ENCODE data around the gene ILKAP. TPM values are rescaled to one million over a fixed set of nuclear protein-coding genes. Genes with fewer than 3 reads are reported as not detected.

The ILKAP gene
- total RNA-seq, 2 donors from 2014 or later: 33.6 to 53.6 TPM

DNA sequence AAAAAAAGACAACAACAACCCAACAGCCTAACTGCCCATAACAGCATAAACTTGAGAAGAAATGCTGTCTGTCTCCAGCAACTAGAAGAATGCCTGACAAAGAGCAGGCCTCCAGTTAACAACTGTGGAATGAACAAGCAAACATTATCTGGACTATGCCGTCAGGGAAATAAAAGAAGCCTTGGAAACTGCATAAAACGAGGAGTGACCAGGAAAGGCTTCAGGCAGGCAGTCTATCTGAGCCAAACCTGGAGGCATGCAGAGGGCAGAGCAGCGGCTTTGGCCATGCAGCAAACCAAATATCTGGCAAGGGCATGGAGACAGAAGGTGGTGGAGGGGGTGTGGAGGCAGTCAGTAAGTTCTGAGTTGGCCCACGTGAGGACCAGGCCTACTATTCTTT, 25.2 kb upstream of the ILKAP start:
- H3K27ac Mint-ChIP-seq: no peak overlapping the region
- no peaks in the 10 kb centered on the region for H3K27me3 Mint-ChIP-seq
- no peak overlapping the region for H3K4me3 Mint-ChIP-seq
- H3K4me1 Mint-ChIP-seq: peaks cover 11% of the 10 kb centered on the region
- no peak for ATAC-seq (replicated peaks)
- no peaks in the 10 kb centered on the region for H3K9me3 Mint-ChIP-seq
- no peaks in the 10 kb centered on the region for H3K36me3 Mint-ChIP-seq (ENCODE audit: low read depth)

DNA sequence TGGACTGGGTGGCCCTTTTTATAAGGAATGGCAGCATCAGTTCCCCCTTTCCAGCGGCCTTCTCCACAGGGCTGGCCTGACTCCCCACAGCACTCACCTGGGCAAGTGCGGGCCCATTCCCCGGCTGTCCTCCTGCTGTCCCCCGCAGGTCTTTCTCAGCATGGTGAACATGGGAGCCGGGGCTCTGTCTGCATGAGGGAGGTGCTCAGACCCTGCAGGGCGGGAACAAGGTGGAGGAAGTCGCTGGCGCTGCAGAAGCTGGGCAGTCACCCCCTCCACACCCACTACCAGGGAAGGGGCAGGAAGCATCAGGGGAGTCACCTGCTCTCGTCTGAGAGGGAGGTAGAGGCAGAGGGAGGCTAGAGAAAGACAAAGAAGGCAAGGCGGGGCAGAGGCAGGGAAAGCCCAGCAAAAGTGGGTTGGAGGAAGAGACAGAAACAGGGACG, 24.1 kb upstream of the ILKAP start:
- peaks cover 11% of the 10 kb centered on the region for H3K4me1 Mint-ChIP-seq
- no peak overlapping the region for H3K4me3 Mint-ChIP-seq
- H3K36me3 Mint-ChIP-seq (ENCODE audit: low read depth): no peaks in the 10 kb centered on the region
- no peaks in the 10 kb centered on the region for H3K9me3 Mint-ChIP-seq
- no peaks in the 10 kb centered on the region for H3K27me3 Mint-ChIP-seq
- no peak for ATAC-seq (replicated peaks)
- H3K27ac Mint-ChIP-seq: no peak overlapping the region

DNA sequence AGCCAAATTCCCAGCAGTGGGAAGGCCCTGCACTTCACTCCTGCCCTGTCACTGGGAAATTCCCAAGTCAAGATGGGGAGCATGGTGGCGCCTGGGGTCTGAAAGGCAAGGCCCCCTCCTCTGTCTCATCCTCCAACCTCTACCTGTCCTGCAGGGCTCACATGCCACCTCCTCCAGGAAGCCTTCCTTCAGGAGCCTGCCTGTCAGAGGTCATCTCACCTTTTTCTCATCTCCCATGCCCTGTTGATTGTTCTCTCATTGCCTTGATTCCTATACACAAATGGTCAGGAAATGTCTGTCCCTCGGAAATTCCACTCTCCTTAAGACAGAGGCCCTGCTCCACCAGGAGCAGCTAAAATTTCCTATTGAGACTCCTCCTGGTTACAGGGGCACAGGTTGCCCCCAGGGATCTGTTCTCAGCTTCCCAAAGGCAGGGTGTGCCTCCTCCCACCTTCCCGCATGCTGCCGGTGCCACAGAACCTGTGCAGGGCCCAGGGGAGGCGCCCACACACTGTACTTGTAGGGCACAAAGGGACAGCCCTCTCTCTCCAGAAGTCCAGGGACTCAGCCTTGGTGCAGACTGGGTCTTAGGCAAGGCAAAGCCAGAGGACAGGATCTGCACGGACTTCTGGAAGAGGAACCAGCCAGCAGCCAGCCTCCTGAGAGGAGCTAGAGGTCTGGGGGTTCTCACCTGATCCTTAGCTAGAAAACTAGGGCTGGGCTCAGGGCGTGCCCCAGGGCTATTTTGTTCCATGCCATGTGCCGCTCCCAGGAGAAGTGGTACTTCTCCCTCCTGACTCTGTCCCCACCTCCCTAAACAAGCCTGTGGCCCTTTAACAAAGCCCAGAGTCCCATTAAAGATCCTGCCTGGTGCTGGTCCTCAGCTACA, 23.4 kb upstream of the ILKAP start:
- Mint-ChIP-seq H3K9me3 (no peaks in the 10 kb centered on the region), H3K4me3 (no peak overlapping the region), H3K27ac (no peak overlapping the region), H3K27me3 (no peaks in the 10 kb centered on the region), H3K36me3 (ENCODE audit: low read depth) (no peaks in the 10 kb centered on the region), H3K4me1 (peaks cover 11% of the 10 kb centered on the region)
- ATAC-seq (replicated peaks): no peak

DNA sequence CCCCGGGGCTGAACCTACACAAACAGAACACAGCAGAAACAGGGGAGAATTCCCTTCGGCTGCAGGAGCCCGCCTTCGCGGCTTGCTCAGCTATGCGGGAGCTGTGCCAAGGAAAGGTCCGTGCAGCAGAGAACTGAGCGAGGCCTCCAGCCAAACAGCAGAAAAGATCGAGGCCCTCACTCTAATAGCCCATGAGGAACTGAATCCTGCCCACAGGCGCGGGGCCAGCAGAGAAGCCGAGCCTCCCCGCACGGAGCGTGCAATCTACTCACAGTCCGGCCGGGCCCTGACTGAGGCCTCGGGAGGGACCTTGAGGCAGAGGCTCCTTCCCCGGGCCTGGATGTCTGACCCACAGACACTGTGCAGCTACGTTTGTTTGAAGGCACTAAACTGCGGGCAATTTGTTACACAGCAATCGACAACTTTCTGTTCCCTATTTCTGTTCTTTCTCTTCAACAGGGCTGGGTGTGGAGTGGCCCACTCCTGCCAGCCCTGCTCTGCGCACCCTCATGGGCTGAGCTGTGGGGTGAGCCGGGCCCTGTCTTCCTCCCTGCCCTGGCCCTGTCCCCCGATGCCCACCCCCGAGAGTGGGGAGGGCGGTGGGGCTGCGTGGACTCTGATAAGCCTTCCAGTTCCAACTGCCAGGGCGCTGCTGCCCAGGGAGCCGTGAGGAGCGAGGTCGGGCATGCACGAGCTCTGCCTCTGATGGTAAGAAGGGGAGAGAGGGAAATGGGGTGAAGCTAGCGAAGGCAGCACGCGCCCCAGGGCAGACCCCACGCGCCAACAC, 22.6 kb upstream of the ILKAP start:
- no peaks in the 10 kb centered on the region for H3K27me3 Mint-ChIP-seq
- no peak overlapping the region for H3K4me3 Mint-ChIP-seq
- H3K36me3 Mint-ChIP-seq (ENCODE audit: low read depth): no peaks in the 10 kb centered on the region
- no peaks in the 10 kb centered on the region for H3K9me3 Mint-ChIP-seq
- H3K4me1 Mint-ChIP-seq: peaks cover 6% of the 10 kb centered on the region
- H3K27ac Mint-ChIP-seq: no peak overlapping the region
- ATAC-seq (replicated peaks): no peak

DNA sequence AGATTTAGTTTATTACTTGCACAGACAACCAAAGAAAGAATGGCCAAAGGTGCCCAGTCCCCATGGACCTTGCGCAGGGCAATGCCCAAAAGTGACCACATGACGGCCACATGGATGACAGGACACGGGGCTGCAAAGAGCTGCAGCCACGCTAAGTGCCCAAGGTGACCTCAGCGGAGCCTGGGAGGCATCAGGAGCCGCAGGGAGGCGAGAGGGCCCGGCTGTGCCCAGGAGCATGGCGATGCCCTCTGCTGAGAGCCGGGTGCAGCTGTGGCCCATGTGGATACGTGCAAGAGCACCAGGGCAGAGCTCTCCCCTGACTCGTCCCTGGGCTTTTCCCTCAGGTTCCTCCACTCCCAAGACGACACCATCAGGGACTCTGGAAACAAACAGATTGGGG, 21.6 kb upstream of the ILKAP start:
- Mint-ChIP-seq H3K4me1 (no peaks in the 10 kb centered on the region), H3K27me3 (no peaks in the 10 kb centered on the region), H3K4me3 (no peak overlapping the region), H3K9me3 (no peaks in the 10 kb centered on the region), H3K27ac (no peak overlapping the region), H3K36me3 (ENCODE audit: low read depth) (no peaks in the 10 kb centered on the region)
- no peak for ATAC-seq (replicated peaks)

DNA sequence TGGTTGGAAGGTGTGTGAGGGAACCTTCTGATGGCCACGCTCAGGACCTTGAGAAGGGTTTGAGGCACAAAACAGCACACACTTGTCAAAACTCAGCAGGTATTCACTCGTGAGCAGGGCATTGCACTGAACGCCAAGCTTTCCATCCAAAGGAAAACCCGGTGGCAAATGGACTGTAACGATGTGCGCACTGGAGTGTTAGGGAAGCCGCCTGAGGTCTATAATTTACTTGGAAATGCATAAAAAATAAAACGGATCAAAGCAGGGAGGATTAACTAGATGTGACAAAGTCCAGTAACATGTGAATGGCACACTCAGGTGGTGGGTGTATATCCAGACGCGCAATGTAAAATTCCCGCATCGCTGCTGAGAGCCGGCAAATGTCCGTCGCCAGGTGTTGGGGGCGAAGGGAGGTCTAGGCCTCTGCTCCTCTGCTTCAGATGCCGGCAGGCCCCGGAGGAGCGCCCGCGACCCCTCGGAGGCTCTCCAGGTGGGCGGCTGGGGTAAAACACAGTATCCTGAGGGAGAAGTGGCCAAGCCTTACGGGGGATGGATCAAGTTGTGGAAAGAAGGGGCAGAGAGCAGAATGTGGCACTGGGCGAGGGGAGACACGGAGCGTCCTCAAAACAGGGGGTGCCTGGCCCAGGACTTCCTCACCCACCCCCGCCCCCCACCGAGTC, 21.0 kb upstream of the ILKAP start:
- Mint-ChIP-seq H3K27me3 (no peaks in the 10 kb centered on the region), H3K9me3 (no peaks in the 10 kb centered on the region), H3K4me1 (no peaks in the 10 kb centered on the region), H3K36me3 (ENCODE audit: low read depth) (no peaks in the 10 kb centered on the region), H3K4me3 (no peak overlapping the region), H3K27ac (no peak overlapping the region)
- no peak for ATAC-seq (replicated peaks)

DNA sequence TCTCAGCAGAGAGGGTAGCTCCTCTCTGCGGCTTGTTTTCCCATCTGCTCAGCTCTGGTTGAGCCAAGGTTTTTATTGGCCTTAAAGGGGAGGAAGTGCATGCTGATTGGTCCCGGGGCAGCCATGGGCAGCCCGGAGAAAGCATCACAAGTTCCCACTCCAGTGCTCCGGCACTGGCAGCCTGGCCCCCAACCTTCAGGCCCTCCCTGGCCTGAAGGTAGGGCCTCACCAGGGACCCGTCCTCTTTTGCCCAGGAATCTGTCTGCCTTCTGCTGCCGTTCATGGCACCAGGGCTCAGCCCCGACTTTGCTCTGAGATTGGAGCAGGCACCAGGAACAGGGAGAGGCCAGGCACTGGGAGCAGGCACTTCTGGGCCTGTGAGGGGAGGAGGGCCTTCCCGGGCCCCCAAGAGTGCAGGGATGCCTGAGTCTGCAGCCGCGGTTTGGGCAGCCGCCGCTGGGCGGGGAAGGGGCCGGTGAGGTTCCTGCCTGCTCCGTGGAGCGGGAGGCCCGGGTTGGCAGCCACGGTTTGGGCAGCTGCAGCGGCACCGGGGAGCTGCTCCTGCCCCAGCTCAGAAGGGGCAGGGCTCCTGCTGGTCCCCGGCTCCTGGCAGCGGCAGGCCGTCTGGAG, 17.5 kb upstream of the ILKAP start:
- Mint-ChIP-seq H3K36me3 (ENCODE audit: low read depth) (no peaks in the 10 kb centered on the region), H3K9me3 (no peaks in the 10 kb centered on the region), H3K4me1 (no peaks in the 10 kb centered on the region), H3K27me3 (peaks cover 6% of the 10 kb centered on the region), H3K4me3 (no peak overlapping the region), H3K27ac (no peak overlapping the region)
- ATAC-seq (replicated peaks): peak; percentile 34

DNA sequence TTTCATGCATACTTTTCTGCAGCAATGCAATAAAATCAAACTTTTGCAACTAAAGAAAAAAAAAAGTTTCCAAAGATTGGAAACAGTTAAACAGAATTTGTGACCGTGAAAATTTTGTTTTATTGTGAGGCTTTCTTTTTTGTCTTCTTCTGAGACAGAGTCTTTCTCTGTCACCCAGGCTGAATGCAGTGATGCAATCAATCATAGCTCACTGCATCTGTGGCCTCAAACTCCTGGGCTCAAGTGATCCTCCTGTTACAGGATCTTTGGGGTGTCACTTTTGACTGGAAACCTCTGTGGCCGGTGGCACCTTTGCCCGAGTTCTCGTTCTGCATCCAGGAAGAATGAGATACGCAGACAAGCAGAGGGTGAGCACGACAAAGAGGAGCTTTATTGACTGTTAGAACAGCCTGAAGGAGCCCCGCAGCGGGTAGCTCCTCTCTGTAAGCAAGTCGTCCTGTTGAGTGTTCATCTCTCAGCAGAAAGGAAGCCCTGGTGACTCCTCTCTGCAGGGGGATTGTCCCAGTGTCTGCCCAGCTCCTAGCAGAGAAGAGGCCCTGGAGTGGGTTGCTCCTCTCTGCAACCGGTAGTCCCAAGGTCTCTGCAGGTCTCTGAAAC, 16.9 kb upstream of the ILKAP start:
- no peak for ATAC-seq (replicated peaks)
- Mint-ChIP-seq H3K27ac (no peak overlapping the region), H3K4me1 (no peaks in the 10 kb centered on the region), H3K36me3 (ENCODE audit: low read depth) (no peaks in the 10 kb centered on the region), H3K9me3 (no peaks in the 10 kb centered on the region), H3K27me3 (peaks cover 7% of the 10 kb centered on the region), H3K4me3 (no peak overlapping the region)

DNA sequence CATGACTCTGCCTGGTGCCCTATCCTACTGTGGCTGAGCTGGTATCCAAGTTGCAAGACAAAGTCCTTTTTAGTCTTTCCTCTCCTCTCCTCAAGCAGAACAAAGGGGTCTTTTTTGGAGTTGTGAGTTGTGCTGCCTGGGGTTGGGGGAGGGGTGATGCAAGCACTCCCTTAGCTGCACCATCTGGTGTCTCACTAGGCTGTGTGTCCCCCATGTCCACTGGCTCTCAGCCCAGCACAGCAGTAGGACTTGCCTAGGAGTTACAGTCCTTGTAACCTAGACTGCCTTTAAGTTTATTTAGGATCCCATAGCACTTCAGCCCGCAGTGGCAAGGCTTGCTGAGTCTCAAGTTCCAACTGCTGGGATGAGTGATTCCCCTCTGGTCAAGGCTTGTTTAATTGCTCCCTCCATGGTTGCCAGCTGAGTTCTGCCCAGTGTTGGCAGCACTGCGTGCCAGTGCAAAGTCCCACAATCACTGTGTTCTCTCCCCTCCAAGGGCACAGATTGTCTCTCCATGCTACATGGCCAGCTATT, 13.2 kb upstream of the ILKAP start:
- Mint-ChIP-seq H3K36me3 (ENCODE audit: low read depth) (no peaks in the 10 kb centered on the region), H3K4me1 (no peaks in the 10 kb centered on the region)

DNA sequence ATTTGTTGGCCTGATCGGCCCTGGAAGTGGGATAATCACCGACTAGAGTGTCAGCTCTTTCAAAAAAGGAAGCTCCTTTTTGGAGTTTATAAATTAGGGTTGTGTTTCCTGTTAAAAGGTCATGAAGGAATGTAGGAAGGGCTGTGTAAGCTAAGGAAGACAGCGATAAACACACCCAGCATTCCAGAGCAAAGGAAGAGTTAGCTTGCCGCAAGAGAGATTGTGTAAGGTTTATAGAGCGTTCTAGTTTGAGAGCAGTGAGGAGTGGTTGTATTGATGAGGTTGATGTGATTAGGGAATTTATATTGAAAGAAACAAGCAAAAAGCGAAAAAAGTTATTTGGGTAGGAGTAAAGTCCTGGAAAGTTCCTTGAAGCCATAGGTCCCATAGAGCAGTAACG, 3.5 kb upstream of the ILKAP start:
- no peak overlapping the region for H3K4me3 Mint-ChIP-seq
- no peak for ATAC-seq (replicated peaks)
- no peaks in the 10 kb centered on the region for H3K27me3 Mint-ChIP-seq
- H3K36me3 Mint-ChIP-seq (ENCODE audit: low read depth): peaks cover 5% of the 10 kb centered on the region
- no peaks in the 10 kb centered on the region for H3K9me3 Mint-ChIP-seq
- H3K27ac Mint-ChIP-seq: no peak overlapping the region
- peaks cover 5% of the 10 kb centered on the region for H3K4me1 Mint-ChIP-seq

More for the DNA sequence above, 13.2 kb upstream of the ILKAP start:
- no peaks in the 10 kb centered on the region for H3K9me3 Mint-ChIP-seq
- no peak for ATAC-seq (replicated peaks)
- no peak overlapping the region for H3K4me3 Mint-ChIP-seq
- H3K27ac Mint-ChIP-seq: no peak overlapping the region
- H3K27me3 Mint-ChIP-seq: peaks cover 19% of the 10 kb centered on the region

DNA sequence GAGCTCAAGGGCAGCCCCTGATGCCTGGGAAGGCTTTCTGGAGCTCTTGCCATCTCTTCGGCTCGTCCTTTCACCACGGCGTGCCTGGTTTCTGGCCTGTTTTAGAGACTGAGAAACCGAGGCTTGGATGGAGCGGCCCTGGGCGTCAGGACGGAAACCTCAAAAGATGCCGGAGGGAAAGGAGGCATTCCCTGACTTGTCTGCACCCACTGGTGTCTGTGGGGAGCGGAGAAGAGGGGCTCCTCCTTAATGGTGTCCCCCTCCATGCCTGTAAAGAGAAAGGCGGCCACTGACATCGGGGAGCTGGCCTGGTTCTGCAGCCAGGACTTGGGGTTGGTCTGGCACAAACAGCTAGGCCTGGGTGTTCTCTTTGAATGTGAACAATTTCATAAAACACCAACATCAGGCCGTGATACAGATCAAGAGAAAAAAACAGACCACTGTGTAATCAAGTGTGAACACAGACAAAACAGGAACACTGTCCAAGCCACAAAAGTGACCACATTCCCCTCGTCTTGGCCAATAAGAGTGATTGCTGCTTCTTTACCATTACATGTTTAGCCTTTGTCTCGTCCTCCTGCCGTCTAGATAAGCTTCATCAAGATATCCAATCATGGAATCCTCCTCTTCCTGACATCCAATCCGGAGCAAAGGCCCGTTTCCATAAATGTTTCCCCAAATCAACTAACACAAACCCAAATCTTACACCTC, 633 bp upstream of the ILKAP start:
- Mint-ChIP-seq H3K9me3 (no peaks in the 10 kb centered on the region), H3K4me1 (peaks cover 15% of the 10 kb centered on the region), H3K36me3 (ENCODE audit: low read depth) (peaks cover 23% of the 10 kb centered on the region), H3K4me3 (peak overlapping the region; percentile 68), H3K27me3 (no peaks in the 10 kb centered on the region), H3K27ac (peak overlapping the region; percentile 18)
- ATAC-seq (replicated peaks): peak; percentile 20

DNA sequence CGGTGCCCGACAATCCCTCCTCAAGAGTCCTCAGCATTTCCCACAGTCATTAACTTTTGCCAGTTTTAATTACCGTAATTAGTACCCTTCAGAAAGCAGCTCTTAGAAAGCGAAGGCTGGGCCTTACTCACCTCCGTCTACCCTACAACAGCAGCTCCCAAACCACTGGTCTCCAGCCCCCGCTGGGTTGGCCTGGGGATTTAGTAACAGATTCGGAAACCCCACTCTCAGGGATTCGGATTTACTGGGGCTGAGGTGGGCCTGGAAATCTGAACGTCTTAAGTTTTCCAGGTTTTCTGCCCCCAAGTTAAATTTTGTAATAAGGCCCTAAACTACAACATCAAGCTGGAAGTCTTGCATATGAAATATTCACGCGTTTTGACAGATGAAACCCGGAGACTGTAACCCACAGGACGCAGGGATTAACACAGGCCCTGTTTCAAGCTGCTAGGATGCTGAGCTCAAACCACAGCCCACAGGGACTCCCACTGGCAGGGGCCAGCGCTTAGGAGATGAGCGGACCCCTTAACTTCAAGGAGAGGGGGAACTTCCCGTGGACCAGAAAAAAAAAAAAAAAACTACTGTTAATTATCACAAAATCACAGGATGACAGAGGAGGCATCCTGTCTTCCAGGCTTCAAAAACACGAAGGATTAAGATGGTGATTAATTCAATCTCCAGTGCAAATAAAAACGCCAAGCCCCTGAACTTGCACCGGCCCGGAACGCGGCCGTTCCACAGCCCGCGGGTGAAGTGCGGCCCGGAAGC, 985 bp downstream of the ILKAP start:
- Mint-ChIP-seq H3K4me3 (peak overlapping the region; percentile 91), H3K9me3 (no peaks in the 10 kb centered on the region), H3K4me1 (peaks cover 22% of the 10 kb centered on the region), H3K27me3 (no peaks in the 10 kb centered on the region), H3K27ac (peak overlapping the region; percentile 93), H3K36me3 (ENCODE audit: low read depth) (peaks cover 23% of the 10 kb centered on the region)
- no peak for ATAC-seq (replicated peaks)

DNA sequence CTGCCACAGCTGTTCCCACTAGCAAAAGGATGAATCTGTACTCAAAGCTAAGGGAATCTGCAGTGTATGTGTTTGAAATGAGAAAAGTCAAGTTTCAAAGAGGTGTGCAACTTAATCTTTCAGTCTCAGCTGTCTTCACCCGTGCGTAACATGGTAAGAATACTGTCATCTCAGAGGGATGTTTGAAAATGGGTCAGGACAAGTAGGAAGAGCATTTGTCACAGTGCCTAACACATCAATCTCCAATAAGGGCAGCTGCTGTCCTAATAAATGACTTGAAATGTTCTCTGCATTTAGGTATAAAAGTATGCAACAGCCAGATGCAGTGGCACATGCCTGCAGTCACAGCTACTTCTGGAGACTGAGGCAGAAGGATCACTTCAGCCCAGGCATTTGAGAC, 13.1 kb downstream of the ILKAP start:
- no peak for ATAC-seq (replicated peaks)
- no peaks in the 10 kb centered on the region for H3K9me3 Mint-ChIP-seq
- H3K27ac Mint-ChIP-seq: no peak overlapping the region
- H3K27me3 Mint-ChIP-seq: no peaks in the 10 kb centered on the region
- H3K36me3 Mint-ChIP-seq (ENCODE audit: low read depth): peaks cover 100% of the 10 kb centered on the region
- no peak overlapping the region for H3K4me3 Mint-ChIP-seq
- H3K4me1 Mint-ChIP-seq: no peaks in the 10 kb centered on the region

All from activated T-helper 17 cell treated with anti-CD3 and anti-CD28 coated beads, Interleukin-2, amount 50 U/mL, for 72 hours (primary cell).